ENCODE results near the gene CALN1.

GRCh38 chr7:72219500-72219899, 192.6 kb downstream of the CALN1 start:
- TF ChIP-seq POLR2A (IDR thresholded peaks at IDR 0.05; ENCODE audit: low read depth, low read length) (no peak), POLR2AphosphoS5 (IDR thresholded peaks at IDR 0.05; ENCODE audit: low read depth, low read length) (no peak), TAF1 (IDR thresholded peaks at IDR 0.05; ENCODE audit: borderline replicate concordance, low read depth, low read length) (no peak)
